Thyroid gland (tissue), 4 donors: ENCODE data around the gene SMO. TPM values are rescaled to one million over a fixed set of nuclear protein-coding genes. Genes with fewer than 3 reads are reported as not detected.
A peak's percentile ranks its signal among the peaks of the same experiment; 100 is the strongest.

Experiments
- DNase-seq, 2 donors: peaks; one replicate each; pipeline ENCODE4 v3.0.0-alpha.2; 2019
- H3K27ac ChIP-seq, 3 donors: fragments of 200-600 bp; sonication (generic); 1 replicate in 2 of 3; 2 replicates in 1 of 3; pipeline ENCODE4 v1.5.1; 2016 to 2019; ENCODE audit warnings: mild to moderate bottlenecking in 1 of 3, moderate library complexity in 1 of 3
- H3K27me3 ChIP-seq: fragments of 200-600 bp; sonication (generic); one replicate; pipeline ENCODE4 v1.5.1; 2019
- H3K36me3 ChIP-seq, 2 donors: fragments of 200-600 bp; sonication (generic); one replicate each; pipeline ENCODE4 v1.5.1; 2016 to 2019
- H3K4me1 ChIP-seq, 2 donors: fragments of 200-600 bp; sonication (generic); one replicate each; pipeline ENCODE4 v1.5.1; 2017 to 2019
- H3K4me3 ChIP-seq, 3 donors: fragments of 200-600 bp; sonication (generic); replicated peaks in 1 of 3; 1 replicate in 2 of 3; 2 replicates in 1 of 3; pipeline ENCODE4 v1.5.1; 2016; ENCODE audit warnings: mild to moderate bottlenecking in 1 of 3
- H3K9me3 ChIP-seq: fragments of 200-600 bp; sonication (generic); one replicate; pipeline ENCODE4 v1.5.1; 2017
- POLR2A ChIP-seq, 2 donors: fragments of 450-650 bp; IDR thresholded peaks; one replicate each; pipeline ENCODE4 v1.6.1; 2017; ENCODE audit warnings: antibody characterized with exemption in 2 of 2, mild to moderate bottlenecking in 2 of 2, moderate library complexity in 1 of 2
- WGBS, 2 donors: methylation state at CpG; one replicate each; pipeline ENCODE4 v1.1.5; 2017; 5-methylcytosine and 5-hydroxymethylcytosine counted together
- intact Hi-C: fragments of 100-400 bp; cut with DNase I; formaldehyde crosslinking; loops from one replicate; pipeline ENCODE4 v1.15.1; 2023
- total RNA-seq, 4 donors: library from RNA; depleted of rRNA; stranded (reverse); fragments of >200 nt; gene quantifications; one replicate each; pipeline ENCODE4 v1.2.3, GENCODE V29; 2016
- TF ChIP-seq, protein P1 (sequence below), 6 experiments: fragments of 200-600 bp in 3 of 6; fragments of 450-650 bp in 3 of 6; sonication (generic) in 3 of 6; IDR thresholded peaks; one replicate each; pipeline ENCODE4 v1.5.1; 2016 to 2019; ENCODE audit warnings: antibody characterized with exemption in 6 of 6, mild to moderate bottlenecking in 2 of 6, inconsistent platforms in 1 of 6, moderate library complexity in 1 of 6

SMO gene
- total RNA-seq, 4 donors from 2014 or later, result 10.5 to 17.4 (median 14.7) TPM

DNA sequence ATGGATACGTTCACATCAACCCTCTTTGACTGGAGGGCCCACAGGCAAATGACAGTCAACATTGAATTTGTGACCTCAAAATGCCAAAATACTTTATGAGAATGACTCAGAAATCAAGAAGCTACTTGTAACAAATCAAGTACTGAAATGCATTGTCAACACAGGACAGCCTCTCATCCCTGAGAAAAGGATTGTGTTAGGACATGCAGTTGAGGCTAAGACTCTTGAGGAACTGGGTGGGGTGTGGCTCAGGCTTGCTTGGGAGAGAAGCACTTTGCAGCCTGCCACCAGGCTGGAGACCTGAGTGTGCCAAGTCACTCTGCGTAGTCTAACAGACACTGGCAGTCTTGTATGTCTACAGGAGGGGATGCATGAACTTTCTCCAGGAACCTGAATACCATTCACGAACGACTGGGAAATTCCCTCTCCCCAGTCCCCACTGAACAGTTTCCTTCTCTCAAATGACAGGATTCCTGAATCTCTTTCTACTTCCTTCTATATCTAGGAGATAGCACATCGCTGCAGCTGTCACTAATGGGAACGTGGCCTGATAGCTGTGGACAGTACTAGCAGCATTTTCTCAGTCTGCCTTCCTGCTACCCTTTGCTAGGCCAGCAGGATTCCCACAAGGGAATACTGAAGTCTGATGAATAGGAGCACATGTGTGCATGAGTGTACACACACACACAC lies 3.3 kb upstream of the SMO start:
- 67 to 74% methylated on average over 6 of the region's 6 CpGs for WGBS, 2 donors
- H3K4me3 ChIP-seq, result no peak overlapping the region
- H3K27me3 ChIP-seq, result no peaks in the 10 kb centered on the region
- no peaks in the 10 kb centered on the region for H3K36me3 ChIP-seq
- TF ChIP-seq POLR2A (IDR thresholded peaks at IDR 0.05), result no peak
- TF ChIP-seq, protein P1, sequence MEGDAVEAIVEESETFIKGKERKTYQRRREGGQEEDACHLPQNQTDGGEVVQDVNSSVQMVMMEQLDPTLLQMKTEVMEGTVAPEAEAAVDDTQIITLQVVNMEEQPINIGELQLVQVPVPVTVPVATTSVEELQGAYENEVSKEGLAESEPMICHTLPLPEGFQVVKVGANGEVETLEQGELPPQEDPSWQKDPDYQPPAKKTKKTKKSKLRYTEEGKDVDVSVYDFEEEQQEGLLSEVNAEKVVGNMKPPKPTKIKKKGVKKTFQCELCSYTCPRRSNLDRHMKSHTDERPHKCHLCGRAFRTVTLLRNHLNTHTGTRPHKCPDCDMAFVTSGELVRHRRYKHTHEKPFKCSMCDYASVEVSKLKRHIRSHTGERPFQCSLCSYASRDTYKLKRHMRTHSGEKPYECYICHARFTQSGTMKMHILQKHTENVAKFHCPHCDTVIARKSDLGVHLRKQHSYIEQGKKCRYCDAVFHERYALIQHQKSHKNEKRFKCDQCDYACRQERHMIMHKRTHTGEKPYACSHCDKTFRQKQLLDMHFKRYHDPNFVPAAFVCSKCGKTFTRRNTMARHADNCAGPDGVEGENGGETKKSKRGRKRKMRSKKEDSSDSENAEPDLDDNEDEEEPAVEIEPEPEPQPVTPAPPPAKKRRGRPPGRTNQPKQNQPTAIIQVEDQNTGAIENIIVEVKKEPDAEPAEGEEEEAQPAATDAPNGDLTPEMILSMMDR (IDR thresholded peaks at IDR 0.05), result no peak
- peaks cover 0 to 13% of the 10 kb centered on the region in 2 donors for H3K4me1 ChIP-seq
- H3K27ac ChIP-seq, result no peak overlapping the region
- intact Hi-C loops, result no loop called here
- H3K9me3 ChIP-seq, result no peaks in the 10 kb centered on the region
- DNase-seq, result no peak

DNA sequence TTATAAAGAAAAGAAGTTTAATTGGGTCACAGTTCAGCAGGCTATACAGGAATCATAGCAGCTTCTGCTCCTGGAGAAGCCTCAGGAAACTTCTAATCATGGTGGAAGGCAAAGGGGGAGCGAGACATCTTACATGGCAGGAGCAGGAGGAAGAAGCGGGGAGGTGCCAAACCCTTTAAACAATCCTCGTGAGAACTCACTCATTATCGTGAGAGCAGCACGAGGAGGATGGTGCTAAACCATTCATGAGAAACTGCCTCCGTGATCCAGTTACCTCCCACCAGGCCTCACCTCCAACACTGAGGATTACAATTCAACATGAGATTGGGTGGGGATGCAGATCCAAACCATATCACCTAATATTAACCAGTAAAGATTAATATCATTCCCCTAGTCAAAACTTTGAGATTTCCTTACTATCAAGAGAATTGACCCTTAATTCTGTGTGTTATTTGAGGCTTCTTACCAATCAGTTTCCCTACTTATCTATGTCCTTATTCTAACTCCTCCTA lies 1.6 kb upstream of the SMO start:
- WGBS, 2 donors, result 91 to 97% methylated on average over 6 of the region's 6 CpGs

DNA sequence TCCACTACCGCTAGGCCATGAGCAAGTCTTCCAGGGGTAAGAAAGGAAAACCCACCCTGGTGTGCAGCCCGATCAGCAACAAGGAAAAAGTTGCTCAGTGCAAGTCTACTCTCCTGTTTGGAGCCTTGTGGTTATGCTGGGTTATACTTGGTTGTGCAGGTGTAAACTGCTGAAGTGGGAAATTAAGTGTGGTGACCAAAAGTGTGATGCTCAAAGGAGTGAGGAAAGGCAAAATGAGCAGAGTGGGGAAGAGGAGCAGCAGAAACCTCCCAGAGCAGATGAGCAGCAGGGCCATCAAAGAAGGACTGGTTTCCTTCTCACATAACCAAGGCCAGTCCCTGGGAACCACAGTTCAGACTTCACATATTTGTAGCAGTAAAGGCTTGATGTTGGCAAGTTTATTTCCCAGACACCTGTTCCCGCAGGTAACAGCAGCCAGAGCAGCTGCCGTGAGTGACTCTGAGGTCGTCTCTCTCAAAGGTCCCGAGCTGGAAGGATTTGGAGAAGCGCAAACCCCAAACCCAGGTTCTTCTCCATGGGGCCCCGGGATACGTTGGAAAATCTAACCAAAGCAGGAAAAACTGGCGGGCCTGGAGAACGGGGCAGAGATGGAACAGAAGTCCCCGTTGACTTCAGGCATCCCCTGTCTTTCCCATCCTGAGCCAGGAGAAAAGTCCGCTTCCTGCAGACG lies 607 bp upstream of the SMO start:
- Histone ChIP-seq H3K4me1 (peaks cover 0 to 13% of the 10 kb centered on the region in 2 donors), H3K9me3 (no peaks in the 10 kb centered on the region), H3K27me3 (no peaks in the 10 kb centered on the region), H3K4me3 (peak overlapping the region in 2 of 3 donors; percentile 68 to 86), H3K27ac (no peak overlapping the region), H3K36me3 (no peaks in the 10 kb centered on the region)
- DNase-seq, result no peak
- intact Hi-C loops, result no loop called here
- TF ChIP-seq POLR2A (IDR thresholded peaks at IDR 0.05), result no peak
- TF ChIP-seq, protein P1 (IDR thresholded peaks at IDR 0.05), result no peak
- WGBS, 2 donors, result 30 to 39% methylated on average over 13 to 14 of the region's 14 CpGs

More for the DNA sequence above, 1.6 kb upstream of the SMO start:
- H3K4me3 ChIP-seq, result no peak overlapping the region
- H3K4me1 ChIP-seq, result peaks cover 0 to 13% of the 10 kb centered on the region in 2 donors
- H3K9me3 ChIP-seq, result no peaks in the 10 kb centered on the region
- TF ChIP-seq POLR2A (IDR thresholded peaks at IDR 0.05), result no peak
- TF ChIP-seq, protein P1 (IDR thresholded peaks at IDR 0.05), result no peak
- H3K27me3 ChIP-seq, result no peaks in the 10 kb centered on the region
- intact Hi-C loops, result no loop called here
- no peak for DNase-seq
- no peaks in the 10 kb centered on the region for H3K36me3 ChIP-seq
- no peak overlapping the region for H3K27ac ChIP-seq

DNA sequence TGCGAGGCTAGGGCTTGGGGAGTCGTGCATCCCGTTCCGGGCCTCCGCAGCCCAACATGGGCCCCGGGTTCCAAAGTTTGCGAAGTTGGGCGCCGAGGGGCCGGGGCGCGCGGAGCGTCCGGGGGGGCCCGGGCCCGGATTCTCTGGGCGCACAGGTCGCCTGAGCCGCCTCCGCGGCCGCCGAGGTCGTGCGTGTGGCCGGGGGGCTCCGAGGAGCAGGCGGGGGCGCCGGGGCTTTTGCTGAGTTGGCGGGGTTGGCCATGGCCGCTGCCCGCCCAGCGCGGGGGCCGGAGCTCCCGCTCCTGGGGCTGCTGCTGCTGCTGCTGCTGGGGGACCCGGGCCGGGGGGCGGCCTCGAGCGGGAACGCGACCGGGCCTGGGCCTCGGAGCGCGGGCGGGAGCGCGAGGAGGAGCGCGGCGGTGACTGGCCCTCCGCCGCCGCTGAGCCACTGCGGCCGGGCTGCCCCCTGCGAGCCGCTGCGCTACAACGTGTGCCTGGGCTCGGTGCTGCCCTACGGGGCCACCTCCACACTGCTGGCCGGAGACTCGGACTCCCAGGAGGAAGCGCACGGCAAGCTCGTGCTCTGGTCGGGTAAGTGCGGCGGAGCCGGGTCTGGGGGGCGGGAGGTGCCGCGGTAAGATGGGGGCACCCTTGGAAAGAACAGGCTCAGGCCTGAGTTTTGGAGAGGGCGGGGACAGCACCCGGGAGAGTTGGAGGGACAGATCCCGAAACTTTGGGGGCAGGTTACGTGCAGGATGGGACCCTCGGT lies 643 bp downstream of the SMO start:
- H3K4me3 ChIP-seq, result peak overlapping the region; percentile 41 to 86 (median 68)
- H3K27me3 ChIP-seq, result no peaks in the 10 kb centered on the region
- peak overlapping the region in 2 of 3 donors; percentile 25 to 37 for H3K27ac ChIP-seq
- WGBS, 2 donors, result 2 to 3% methylated on average over 8 to 20 of the region's 83 CpGs
- H3K9me3 ChIP-seq, result no peaks in the 10 kb centered on the region
- DNase-seq, result peak; percentile 33 to 36
- no peaks in the 10 kb centered on the region for H3K36me3 ChIP-seq
- no peak for TF ChIP-seq POLR2A (IDR thresholded peaks at IDR 0.05)
- H3K4me1 ChIP-seq, result peaks cover 0 to 13% of the 10 kb centered on the region in 2 donors
- intact Hi-C loops, result no loop called here

DNA sequence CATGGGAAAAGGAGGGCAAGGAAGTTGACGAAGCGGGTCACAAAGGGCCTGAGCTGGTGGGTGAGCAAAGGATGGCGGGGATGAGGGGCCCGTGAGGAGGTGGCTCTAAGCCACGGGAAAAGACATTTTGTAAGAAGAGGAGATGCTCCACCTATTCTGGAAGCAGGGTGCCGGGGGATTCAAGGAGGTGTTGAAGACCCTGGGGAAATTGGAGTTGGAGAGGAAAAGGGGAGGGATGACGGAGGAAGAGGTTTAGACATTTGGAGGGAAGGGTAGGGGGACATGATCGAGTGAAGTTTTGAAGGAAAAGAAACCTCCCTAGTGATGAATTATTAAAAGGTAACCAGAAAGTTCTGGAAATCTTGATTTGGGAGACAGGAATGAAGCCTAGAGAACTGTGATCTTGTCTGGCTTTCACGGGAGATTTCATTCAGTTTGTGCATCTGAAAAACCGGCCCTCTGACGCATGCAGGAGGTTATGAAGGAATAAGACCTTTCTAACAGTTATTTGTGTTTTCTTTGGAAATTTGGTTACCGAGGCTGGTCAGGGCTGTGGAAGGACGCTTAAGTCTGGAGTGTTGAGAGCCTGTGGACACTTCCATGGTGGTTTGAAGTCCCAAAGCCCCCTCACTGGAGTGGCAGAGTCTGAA lies 1.4 kb downstream of the SMO start:
- TF ChIP-seq POLR2A (IDR thresholded peaks at IDR 0.05), result no peak
- TF ChIP-seq, protein P1 (IDR thresholded peaks at IDR 0.05), result no peak
- intact Hi-C loops, result no loop called here
- no peak overlapping the region for H3K27ac ChIP-seq
- peaks cover 0 to 13% of the 10 kb centered on the region in 2 donors for H3K4me1 ChIP-seq
- peak overlapping the region in 2 of 3 donors; percentile 68 to 86 for H3K4me3 ChIP-seq
- 29 to 36% methylated on average over 13 of the region's 13 CpGs for WGBS, 2 donors
- no peaks in the 10 kb centered on the region for H3K9me3 ChIP-seq
- H3K36me3 ChIP-seq, result no peaks in the 10 kb centered on the region
- no peak for DNase-seq
- H3K27me3 ChIP-seq, result no peaks in the 10 kb centered on the region
